Measurements from ENCODE around the gene PSMA8. TPM values are rescaled to one million over a fixed set of nuclear protein-coding genes. Genes with fewer than 3 reads are reported as not detected.
A peak's percentile ranks its signal among the peaks of the same experiment; 100 is the strongest.
"Not testable (repeated sequence)": the region's sequence is repeated elsewhere in the genome, so short reads cannot be mapped to it uniquely, and the experiment has no call there.

The PSMA8 gene
- total and polyA plus RNA-seq, 2 donors from 2014 or later, result not detected

DNA sequence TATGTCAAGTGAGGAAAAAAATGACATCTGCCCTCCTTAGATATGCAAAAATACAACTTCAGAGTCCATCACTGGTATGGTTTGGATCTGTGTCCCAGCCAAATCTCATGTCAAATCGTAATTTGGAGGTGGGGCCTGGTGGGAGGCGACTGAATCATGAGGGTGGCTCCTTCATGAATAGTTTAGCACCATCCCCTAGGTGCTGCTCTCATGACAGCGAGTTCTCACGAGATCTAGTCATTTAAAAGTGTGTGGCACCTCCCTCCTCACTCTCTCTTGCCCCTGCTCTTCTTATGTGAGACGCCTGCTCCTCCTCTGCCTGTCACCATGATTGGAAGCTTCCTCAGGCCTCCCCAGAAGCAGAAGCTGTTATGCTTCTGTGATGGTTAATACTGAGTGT lies 5.9 kb upstream of the PSMA8 start:
- Histone ChIP-seq H3K27me3 (ENCODE audit: control insufficient read depth, insufficient read depth, low read length) (no peaks in the 10 kb centered on the region), H3K27ac (ENCODE audit: low read depth in 2 of 2, low read length in 2 of 2) (no peak overlapping the region), H3K9me3 (ENCODE audit: control insufficient read depth in 2 of 3, insufficient read depth in 1 of 3, low read length in 3 of 3) (no peaks in the 10 kb centered on the region), H3K9ac (ENCODE audit: low read length in 3 of 3) (no peak overlapping the region), H3K36me3 (ENCODE audit: control insufficient read depth in 2 of 3, insufficient read depth in 3 of 3, low read length in 3 of 3) (no peaks in the 10 kb centered on the region), H3K4me1 (ENCODE audit: control insufficient read depth in 2 of 3, insufficient read depth in 2 of 3, low read depth in 1 of 3, low read length in 3 of 3) (no peaks in the 10 kb centered on the region), H3K4me3 (ENCODE audit: low read length in 3 of 3) (no peak overlapping the region)
- no peak for FAIRE-seq
- no peak for DNase-seq
- TF ChIP-seq, protein P1, sequence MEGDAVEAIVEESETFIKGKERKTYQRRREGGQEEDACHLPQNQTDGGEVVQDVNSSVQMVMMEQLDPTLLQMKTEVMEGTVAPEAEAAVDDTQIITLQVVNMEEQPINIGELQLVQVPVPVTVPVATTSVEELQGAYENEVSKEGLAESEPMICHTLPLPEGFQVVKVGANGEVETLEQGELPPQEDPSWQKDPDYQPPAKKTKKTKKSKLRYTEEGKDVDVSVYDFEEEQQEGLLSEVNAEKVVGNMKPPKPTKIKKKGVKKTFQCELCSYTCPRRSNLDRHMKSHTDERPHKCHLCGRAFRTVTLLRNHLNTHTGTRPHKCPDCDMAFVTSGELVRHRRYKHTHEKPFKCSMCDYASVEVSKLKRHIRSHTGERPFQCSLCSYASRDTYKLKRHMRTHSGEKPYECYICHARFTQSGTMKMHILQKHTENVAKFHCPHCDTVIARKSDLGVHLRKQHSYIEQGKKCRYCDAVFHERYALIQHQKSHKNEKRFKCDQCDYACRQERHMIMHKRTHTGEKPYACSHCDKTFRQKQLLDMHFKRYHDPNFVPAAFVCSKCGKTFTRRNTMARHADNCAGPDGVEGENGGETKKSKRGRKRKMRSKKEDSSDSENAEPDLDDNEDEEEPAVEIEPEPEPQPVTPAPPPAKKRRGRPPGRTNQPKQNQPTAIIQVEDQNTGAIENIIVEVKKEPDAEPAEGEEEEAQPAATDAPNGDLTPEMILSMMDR (IDR thresholded peaks at IDR 0.05; ENCODE audit: borderline replicate concordance, extremely low read depth, insufficient read depth), result no peak
- intact Hi-C loops (cut with DNase I), result no loop called here

DNA sequence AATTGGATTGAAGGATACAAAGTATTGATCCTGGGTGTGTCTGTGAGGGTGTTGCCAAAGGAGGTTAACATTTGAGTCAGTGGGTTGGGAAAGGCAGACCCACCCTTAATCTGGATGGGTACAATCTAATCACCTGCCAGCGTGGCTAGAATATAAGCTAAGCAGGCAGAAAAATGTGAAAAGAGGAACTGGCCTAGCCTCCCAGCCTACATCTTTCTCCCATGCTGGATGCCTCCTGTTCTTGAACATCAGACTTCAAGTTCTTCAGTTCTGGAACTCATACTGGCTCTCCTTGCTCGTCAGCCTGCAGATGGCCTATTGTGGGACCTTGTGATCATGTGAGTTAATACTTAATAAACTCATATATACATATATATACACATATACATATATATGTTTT lies 5.5 kb upstream of the PSMA8 start:
- H3K9ac ChIP-seq (ENCODE audit: low read length in 3 of 3); H3K4me3 ChIP-seq (ENCODE audit: low read length in 3 of 3); intact Hi-C loops (cut with DNase I); FAIRE-seq; H3K36me3 ChIP-seq (ENCODE audit: control insufficient read depth in 2 of 3, insufficient read depth in 3 of 3, low read length in 3 of 3); H3K9me3 ChIP-seq (ENCODE audit: control insufficient read depth in 2 of 3, insufficient read depth in 1 of 3, low read length in 3 of 3); H3K4me1 ChIP-seq (ENCODE audit: control insufficient read depth in 2 of 3, insufficient read depth in 2 of 3, low read depth in 1 of 3, low read length in 3 of 3); H3K27me3 ChIP-seq (ENCODE audit: control insufficient read depth, insufficient read depth, low read length); DNase-seq; H3K27ac ChIP-seq (ENCODE audit: low read depth in 2 of 2, low read length in 2 of 2): not testable (repeated sequence)

DNA sequence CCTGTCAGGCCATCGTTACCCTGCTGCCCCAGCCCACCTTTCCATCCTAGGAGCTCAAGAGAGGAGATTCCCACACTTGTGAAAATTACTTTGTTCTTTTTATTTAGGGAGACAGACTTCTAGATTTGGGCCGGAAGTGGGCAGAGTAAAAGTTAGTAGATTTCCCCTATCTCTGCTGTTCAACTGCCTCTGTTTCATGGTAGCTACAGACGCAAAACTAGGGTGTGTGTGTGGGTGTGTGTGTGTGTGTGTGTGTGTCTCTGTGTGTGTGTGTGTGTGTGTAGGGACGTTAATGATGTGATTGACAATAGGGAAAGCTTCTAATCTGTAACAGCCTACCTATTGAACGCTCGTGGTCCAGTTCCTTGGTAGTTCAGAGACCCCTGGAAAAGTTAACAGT lies 438 bp downstream of the PSMA8 start:
- Histone ChIP-seq H3K36me3 (ENCODE audit: control insufficient read depth in 2 of 3, insufficient read depth in 3 of 3, low read length in 3 of 3) (no peaks in the 10 kb centered on the region), H3K9me3 (ENCODE audit: control insufficient read depth in 2 of 3, insufficient read depth in 1 of 3, low read length in 3 of 3) (no peaks in the 10 kb centered on the region), H3K27ac (ENCODE audit: low read depth in 2 of 2, low read length in 2 of 2) (no peak overlapping the region), H3K4me3 (ENCODE audit: low read length in 3 of 3) (no peak overlapping the region), H3K4me1 (ENCODE audit: control insufficient read depth in 2 of 3, insufficient read depth in 2 of 3, low read depth in 1 of 3, low read length in 3 of 3) (no peaks in the 10 kb centered on the region), H3K9ac (ENCODE audit: low read length in 3 of 3) (no peak overlapping the region), H3K27me3 (ENCODE audit: control insufficient read depth, insufficient read depth, low read length) (no peaks in the 10 kb centered on the region)
- TF ChIP-seq, protein P1 (IDR thresholded peaks at IDR 0.05; ENCODE audit: borderline replicate concordance, extremely low read depth, insufficient read depth), result no peak
- FAIRE-seq (no peak), DNase-seq (no peak)
- intact Hi-C loops (cut with DNase I), result no loop called here

GRCh38 chr18:26135548-26135947 lies 1.9 kb downstream of the PSMA8 start:
- Histone ChIP-seq H3K4me1 (ENCODE audit: control insufficient read depth in 2 of 3, insufficient read depth in 2 of 3, low read depth in 1 of 3, low read length in 3 of 3) (no peaks in the 10 kb centered on the region), H3K36me3 (ENCODE audit: control insufficient read depth in 2 of 3, insufficient read depth in 3 of 3, low read length in 3 of 3) (no peaks in the 10 kb centered on the region), H3K27me3 (ENCODE audit: control insufficient read depth, insufficient read depth, low read length) (no peaks in the 10 kb centered on the region), H3K9me3 (ENCODE audit: control insufficient read depth in 2 of 3, insufficient read depth in 1 of 3, low read length in 3 of 3) (no peaks in the 10 kb centered on the region), H3K27ac (ENCODE audit: low read depth in 2 of 2, low read length in 2 of 2) (no peak overlapping the region), H3K4me3 (ENCODE audit: low read length in 3 of 3) (no peak overlapping the region), H3K9ac (ENCODE audit: low read length in 3 of 3) (no peak overlapping the region)
- TF ChIP-seq, protein P1 (IDR thresholded peaks at IDR 0.05; ENCODE audit: borderline replicate concordance, extremely low read depth, insufficient read depth), result no peak
- FAIRE-seq (no peak), DNase-seq (peak in 2 of 5 donors; percentile 79 to 85)
- intact Hi-C loops (cut with DNase I), result no loop called here
